D721Med (cell line): Measurements from ENCODE around the gene DDIAS.
"Not testable (repeated sequence)": the region's sequence is repeated elsewhere in the genome, so short reads cannot be mapped to it uniquely, and the experiment has no call there.

Experiments used
- DNase-seq: peaks from one replicate; pipeline ENCODE4 v3.0.0; 2011; ENCODE audit warnings: low spot score; ENCODE audit not compliant: insufficient read length
- FAIRE-seq: peaks from 2 replicates; lab custom pipeline; 2011; peaks lifted over from hg19 to GRCh38; lab: Jason Lieb, UNC
- TF ChIP-seq, protein P1 (sequence below): IDR thresholded peaks from 2 replicates; pipeline ENCODE4 v1.5.1; 2012; ENCODE audit warnings: mild to moderate bottlenecking, control low read depth; ENCODE audit not compliant: insufficient read depth; ENCODE audit errors: missing control alignments

Gene DDIAS

DNA sequence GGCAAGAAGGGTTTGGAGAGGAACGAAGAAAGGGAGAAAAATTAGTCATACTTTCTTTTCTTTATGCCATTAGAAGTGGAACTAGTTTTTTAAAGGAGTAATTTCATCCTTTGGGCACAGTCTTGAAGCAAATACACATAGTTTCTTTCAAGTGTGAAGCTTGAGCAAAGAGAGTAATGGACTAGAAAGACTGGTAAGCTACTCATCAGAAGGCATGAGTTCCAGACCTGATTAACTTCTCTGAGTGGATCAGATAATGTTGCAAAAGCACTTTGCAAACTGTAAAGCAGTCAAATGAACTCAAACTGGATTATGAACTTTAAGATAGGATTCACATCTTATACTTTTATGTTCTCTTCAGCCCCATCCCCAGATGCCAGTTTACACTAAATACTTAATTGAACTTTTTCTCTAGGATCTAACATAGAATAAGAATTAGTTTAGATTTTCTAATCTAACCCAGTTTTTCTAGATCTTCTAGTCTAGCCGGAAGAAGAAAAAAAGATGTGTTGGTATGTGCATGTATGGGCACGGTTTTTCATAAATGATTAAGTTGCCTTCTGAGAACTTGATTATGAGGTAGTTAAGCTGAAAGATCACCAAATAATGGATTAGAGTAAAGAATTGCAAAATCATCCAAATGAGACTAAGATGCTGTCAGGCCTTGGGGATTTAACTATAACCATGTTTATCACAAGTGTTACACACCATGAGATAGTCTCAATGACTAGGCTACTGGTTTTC is 2.5 kb downstream of the DDIAS start:
- DNase-seq = no peak
- TF ChIP-seq, protein P1, sequence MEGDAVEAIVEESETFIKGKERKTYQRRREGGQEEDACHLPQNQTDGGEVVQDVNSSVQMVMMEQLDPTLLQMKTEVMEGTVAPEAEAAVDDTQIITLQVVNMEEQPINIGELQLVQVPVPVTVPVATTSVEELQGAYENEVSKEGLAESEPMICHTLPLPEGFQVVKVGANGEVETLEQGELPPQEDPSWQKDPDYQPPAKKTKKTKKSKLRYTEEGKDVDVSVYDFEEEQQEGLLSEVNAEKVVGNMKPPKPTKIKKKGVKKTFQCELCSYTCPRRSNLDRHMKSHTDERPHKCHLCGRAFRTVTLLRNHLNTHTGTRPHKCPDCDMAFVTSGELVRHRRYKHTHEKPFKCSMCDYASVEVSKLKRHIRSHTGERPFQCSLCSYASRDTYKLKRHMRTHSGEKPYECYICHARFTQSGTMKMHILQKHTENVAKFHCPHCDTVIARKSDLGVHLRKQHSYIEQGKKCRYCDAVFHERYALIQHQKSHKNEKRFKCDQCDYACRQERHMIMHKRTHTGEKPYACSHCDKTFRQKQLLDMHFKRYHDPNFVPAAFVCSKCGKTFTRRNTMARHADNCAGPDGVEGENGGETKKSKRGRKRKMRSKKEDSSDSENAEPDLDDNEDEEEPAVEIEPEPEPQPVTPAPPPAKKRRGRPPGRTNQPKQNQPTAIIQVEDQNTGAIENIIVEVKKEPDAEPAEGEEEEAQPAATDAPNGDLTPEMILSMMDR = no peak
- FAIRE-seq = no peak

DNA sequence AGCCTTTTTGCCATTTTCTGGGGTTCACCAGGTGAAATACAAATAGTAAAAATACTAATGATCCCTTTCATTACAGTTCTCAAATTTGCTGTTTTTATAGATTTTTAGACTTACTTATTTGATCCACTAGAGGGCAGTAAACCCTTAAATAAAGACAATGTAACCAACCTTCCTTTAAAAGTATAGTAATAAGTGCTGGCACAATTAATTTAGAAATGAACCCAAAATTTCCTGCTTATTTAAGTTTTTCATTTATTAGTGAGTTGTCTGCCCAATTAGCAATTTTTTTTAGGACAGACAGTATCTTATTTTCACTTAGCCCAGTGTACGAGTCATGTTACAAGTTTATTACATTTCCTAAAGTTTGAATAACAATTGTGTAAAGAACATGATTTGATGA is 4.7 kb downstream of the DDIAS start:
- FAIRE-seq = peak; percentile 21
- TF ChIP-seq, protein P1 = peak; percentile 67
- DNase-seq = no peak

DNA sequence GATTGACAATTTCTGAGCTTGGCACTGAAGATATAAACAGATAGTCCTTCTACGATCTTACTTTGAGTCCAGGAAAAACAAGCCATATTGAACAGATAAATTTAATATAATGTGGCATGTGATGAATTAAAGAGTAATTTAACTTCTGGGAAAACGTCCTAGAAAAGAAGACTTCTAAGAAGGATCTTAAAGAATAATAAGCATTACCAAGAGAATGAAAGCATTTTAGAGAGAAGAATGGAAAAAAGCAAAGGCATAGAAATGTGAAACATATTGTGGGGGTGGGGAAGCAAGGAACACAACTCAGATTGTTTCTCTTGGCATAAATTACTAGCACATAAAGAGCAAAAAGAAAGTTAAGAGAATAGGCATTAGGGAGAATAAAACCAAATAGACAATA is 5.4 kb downstream of the DDIAS start:
- no peak for DNase-seq
- FAIRE-seq = no peak
- TF ChIP-seq, protein P1 = no peak

DNA sequence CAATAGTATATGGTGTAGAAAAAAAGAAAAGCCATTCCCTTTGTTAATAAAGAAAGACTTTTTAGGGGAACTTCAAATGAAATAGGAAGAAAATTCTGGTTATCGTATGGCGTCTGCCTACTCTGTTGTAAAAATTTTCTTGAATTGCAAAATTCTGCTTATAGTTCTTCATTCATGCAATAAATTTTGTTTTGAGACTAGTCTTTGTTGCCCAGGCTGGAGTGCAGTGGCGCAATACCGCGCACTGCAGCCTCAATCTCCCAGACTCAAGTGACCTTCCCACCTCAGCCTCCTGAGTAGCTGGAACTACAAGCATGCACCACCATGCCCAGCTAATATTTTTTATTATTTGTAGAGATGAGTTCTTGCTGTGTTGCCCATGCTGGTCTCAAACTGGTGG is 5.8 kb downstream of the DDIAS start:
- DNase-seq (no peak), FAIRE-seq (no peak)
- TF ChIP-seq, protein P1 = no peak

DNA sequence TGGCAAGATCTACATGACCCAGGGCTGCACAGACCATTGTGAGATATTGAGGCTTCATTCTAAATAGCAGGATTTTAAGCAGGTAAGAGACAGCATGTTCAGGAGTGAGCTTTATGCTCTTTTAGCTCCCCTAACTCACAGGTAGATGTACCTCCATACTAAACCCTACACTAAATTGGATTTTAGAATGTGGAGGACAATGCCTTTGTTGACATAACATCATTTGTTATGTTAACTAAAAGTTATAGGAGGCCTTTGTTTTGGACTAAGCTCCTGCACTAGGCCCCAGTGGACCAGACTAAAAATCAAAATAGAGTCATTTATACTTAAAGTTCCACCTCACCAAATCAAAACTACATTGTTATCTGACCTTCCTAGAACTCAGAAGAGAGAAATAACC is 6.8 kb downstream of the DDIAS start:
- DNase-seq (no peak), FAIRE-seq (no peak)
- TF ChIP-seq, protein P1 = no peak

DNA sequence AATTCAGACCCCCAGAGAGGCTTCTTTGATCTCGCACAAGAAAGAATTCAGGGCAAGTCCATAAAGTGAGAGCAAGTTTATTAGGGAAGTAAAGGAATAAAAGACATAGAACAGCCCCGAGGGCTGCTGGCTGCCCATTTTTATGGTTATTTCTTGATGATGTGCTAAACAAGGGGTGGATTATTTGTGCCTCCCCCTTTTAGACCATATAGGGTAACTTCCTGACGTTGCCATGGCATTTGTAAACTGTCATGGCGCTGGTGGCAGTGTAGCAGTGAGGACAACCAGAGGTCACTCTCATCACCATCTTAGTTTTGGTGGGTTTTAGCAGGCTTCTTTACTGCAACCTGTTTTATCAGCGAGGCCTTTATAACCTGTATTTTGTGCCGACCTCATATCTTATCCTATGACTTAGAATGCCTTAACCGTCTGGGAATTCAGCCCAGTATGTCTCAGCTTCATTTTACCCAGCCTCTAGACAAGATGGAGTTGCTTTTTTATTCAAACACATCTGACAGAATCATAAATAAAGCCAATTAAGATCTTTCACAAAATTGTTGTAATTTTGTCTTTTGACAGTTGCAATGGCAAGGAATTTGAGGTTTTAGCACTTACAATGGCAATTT is 7.6 kb downstream of the DDIAS start:
- TF ChIP-seq, protein P1 = no peak
- no peak for DNase-seq
- no peak for FAIRE-seq

DNA sequence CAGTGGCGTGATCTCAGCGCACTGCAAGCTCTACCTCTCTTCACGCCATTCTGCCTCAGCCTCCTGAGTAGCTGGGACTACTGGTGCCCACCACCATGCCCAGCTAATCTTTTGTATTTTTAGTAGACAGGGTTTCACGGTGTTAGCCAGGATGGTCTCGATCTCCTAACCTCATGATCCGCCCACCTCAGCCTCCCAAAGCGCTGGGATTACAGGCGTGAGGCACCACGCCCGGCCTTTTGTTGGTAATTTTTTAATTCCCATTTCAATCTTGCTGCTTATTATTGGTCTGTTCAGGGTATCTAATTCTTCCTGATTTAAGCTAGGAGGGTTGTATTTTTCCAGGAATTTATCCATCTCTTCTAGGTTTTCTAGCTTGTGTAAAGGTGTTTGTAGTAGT is 18.2 kb downstream of the DDIAS start:
- not testable (repeated sequence) for DNase-seq, FAIRE-seq

DNA sequence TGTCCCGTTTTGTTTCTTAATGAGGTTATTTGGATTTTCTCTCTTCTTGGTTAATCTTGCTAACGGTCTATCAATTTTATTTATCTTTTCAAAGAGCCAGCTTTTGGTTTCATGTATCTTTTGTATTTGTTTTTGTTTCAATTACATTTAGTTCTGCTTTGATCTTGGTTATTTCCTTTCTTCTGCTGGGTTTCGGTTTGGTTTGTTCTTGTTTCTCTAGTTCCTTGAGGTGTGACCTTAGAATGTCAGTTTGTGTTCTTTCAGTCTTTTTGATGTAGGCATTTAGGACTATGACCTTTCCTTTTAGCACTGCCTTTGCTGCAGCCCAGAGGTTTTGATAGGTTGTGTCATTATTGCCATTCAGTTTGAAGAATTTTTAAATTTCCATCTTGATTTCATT is 18.7 kb downstream of the DDIAS start:
- FAIRE-seq, DNase-seq: not testable (repeated sequence)

DNA sequence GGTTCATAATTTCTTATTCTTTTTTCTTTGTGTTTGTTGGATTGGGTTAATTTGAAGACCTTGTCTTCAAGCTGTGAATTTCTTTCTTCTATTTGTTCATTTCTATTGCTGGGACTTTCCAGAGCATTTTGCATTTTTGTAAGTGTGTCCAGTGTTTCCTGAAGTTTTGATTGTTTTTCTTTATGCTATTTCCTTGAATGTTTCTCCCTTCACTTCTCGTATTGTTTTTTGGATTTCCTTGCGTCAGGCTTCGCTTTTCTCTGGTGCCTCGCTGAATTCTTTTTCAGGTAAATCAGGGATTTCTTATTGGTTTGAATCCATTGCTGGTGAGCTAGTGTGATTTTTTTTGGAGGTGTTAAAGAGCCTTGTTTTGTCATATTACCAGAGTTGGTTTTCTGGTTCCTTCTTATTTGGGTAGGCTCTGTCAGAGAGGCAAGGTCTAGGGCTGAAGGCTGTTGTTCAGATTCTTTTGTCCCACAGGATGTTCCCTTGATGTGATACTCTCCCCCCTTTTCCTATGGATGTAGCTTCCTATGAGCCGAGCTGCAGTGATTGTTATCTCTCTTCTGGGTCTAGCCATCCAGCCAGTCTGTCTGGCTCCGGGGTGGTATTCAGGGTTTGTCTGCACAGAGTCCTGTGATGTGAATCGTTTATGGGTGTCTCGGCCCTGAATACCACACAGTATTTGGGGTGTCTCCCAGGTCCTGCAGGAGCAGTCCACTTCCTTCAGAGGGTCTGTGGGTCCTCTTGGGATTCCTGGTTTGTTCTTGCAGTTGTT is 21.0 kb downstream of the DDIAS start:
- not testable (repeated sequence) for DNase-seq, FAIRE-seq
